HG03280 (cell line): ENCODE results near the gene PLK5.
A peak's percentile ranks its signal among the peaks of the same experiment; 100 is the strongest.
"Not testable (repeated sequence)": the region's sequence is repeated elsewhere in the genome, so short reads cannot be mapped to it uniquely, and the experiment has no call there.

Source experiments
- ATAC-seq: cut with Tn5 transposase; IDR thresholded peaks from one replicate; pipeline ENCODE4 v1.9.1; 2021; ENCODE audit warnings: mild to moderate bottlenecking, moderate library complexity; ENCODE audit not compliant: unreplicated experiment

The PLK5 gene

GRCh38 chr19:1523412-1524286 is at the start of gene PLK5:
Gene PLK5, plus strand, starts transcription at chr19:1524077. Its CDS starts 2,920 bp downstream, at chr19:1526997.
- ATAC-seq: no peak

GRCh38 chr19:1474765-1475351 is 49.0 kb upstream of the PLK5 start:
- ATAC-seq: no peak

- no peak for ATAC-seq
Observed at GRCh38 chr19:1475751-1476437, 48.0 kb upstream of the PLK5 start.

- ATAC-seq: not testable (repeated sequence)
Observed at GRCh38 chr19:1477056-1477455, 46.8 kb upstream of the PLK5 start.

GRCh38 chr19:1478934-1479707 is 44.8 kb upstream of the PLK5 start, which contains the start of gene C19orf25:
Gene C19orf25, minus strand, starts transcription at chr19:1479215. Its CDS starts 312 bp downstream, at chr19:1478903.
- ATAC-seq: peak; percentile 90

GRCh38 chr19:1481224-1481892 is 42.5 kb upstream of the PLK5 start:
- no peak for ATAC-seq

- ATAC-seq: no peak
Observed at GRCh38 chr19:1481893-1482360, 42.0 kb upstream of the PLK5 start.

- ATAC-seq: no peak
Observed at GRCh38 chr19:1482361-1483130, 41.3 kb upstream of the PLK5 start.

- ATAC-seq: no peak
Observed at GRCh38 chr19:1483131-1483978, 40.5 kb upstream of the PLK5 start.

GRCh38 chr19:1483979-1484428 is 39.9 kb upstream of the PLK5 start:
- ATAC-seq: no peak

GRCh38 chr19:1486720-1487575 is 36.9 kb upstream of the PLK5 start:
- no peak for ATAC-seq

- ATAC-seq: no peak
Observed at GRCh38 chr19:1487576-1488281, 36.1 kb upstream of the PLK5 start.

GRCh38 chr19:1488282-1488601 is 35.6 kb upstream of the PLK5 start:
- no peak for ATAC-seq

- ATAC-seq: no peak
Observed at GRCh38 chr19:1489463-1490310, 34.2 kb upstream of the PLK5 start.

- ATAC-seq: peak; percentile 78
Observed at GRCh38 chr19:1490311-1491113, 33.4 kb upstream of the PLK5 start, which contains the start of gene PCSK4. Gene PCSK4, minus strand, starts transcription at chr19:1490350. Its CDS starts 4 bp downstream, at chr19:1490346.
